SK-N-MC (cell line): ENCODE measurements around the gene DAND5.

Source experiments
- EZH2 ChIP-seq: fragments of 200-600 bp; sonication (generic); IDR thresholded peaks from one replicate; pipeline ENCODE4 v1.6.1; 2017; ENCODE audit warnings: antibody characterized with exemption
- POLR2AphosphoS5 ChIP-seq: IDR thresholded peaks from 2 replicates; pipeline ENCODE4 v1.6.1; 2012; ENCODE audit warnings: mild to moderate bottlenecking, low read depth, low read length, borderline replicate concordance

- TF ChIP-seq POLR2AphosphoS5 (no peak), EZH2 (no peak)
Measured at GRCh38 chr19:12936582-12936981, 32.8 kb upstream of the DAND5 start.
